ENCODE measurements around the gene DGKG.

The DGKG gene

GRCh38 chr3:186366206-186366605, 4.2 kb upstream of the DGKG start:
- DNase-seq = no peak

- no peak for DNase-seq
Measured at GRCh38 chr3:186365202-186365974, 3.4 kb upstream of the DGKG start.

- no peak for DNase-seq
Measured at GRCh38 chr3:186362988-186363387, 954 bp upstream of the DGKG start.

GRCh38 chr3:186362537-186362842, 456 bp upstream of the DGKG start:
- no peak for DNase-seq

- DNase-seq = no peak
Measured at GRCh38 chr3:186361246-186361761, 730 bp downstream of the DGKG start.

GRCh38 chr3:186360779-186361178, 1.3 kb downstream of the DGKG start:
- no peak for DNase-seq

GRCh38 chr3:186359078-186359477, 3.0 kb downstream of the DGKG start:
- DNase-seq = no peak

- no peak for DNase-seq
Measured at GRCh38 chr3:186356152-186356551, 5.9 kb downstream of the DGKG start.

- DNase-seq = no peak
Measured at GRCh38 chr3:186354100-186354499, 7.9 kb downstream of the DGKG start.

- no peak for DNase-seq
Measured at GRCh38 chr3:186352369-186352768, 9.7 kb downstream of the DGKG start.

- no peak for DNase-seq
Measured at GRCh38 chr3:186342197-186342596, 19.8 kb downstream of the DGKG start.

- DNase-seq = no peak
Measured at GRCh38 chr3:186340204-186340603, 21.8 kb downstream of the DGKG start.

GRCh38 chr3:186339180-186339918, 22.7 kb downstream of the DGKG start:
- DNase-seq = no peak

- DNase-seq = no peak
Measured at GRCh38 chr3:186333256-186333655, 28.8 kb downstream of the DGKG start.

- no peak for DNase-seq
Measured at GRCh38 chr3:186330772-186331460, 31.1 kb downstream of the DGKG start.

GRCh38 chr3:186329589-186329988, 32.4 kb downstream of the DGKG start:
- DNase-seq = no peak

- DNase-seq = no peak
Measured at GRCh38 chr3:186327912-186328487, 34.0 kb downstream of the DGKG start.

- DNase-seq = no peak
Measured at GRCh38 chr3:186322761-186323160, 39.3 kb downstream of the DGKG start.

GRCh38 chr3:186321746-186322145, 40.3 kb downstream of the DGKG start:
- no peak for DNase-seq

GRCh38 chr3:186320862-186321568, 41.0 kb downstream of the DGKG start:
- no peak for DNase-seq

- no peak for DNase-seq
Measured at GRCh38 chr3:186319945-186320344, 42.1 kb downstream of the DGKG start.

- DNase-seq = no peak
Measured at GRCh38 chr3:186318135-186318534, 43.9 kb downstream of the DGKG start.

- DNase-seq = no peak
Measured at GRCh38 chr3:186317478-186317877, 44.6 kb downstream of the DGKG start.

Measured in stimulated activated naive CD4-positive, alpha-beta T cell (primary cell).